Kidney (tissue), 14 donors: ENCODE results near the gene CAMTA1. TPM values are rescaled to one million over a fixed set of nuclear protein-coding genes. Genes with fewer than 3 reads are reported as not detected.

Experiments used
- DNase-seq, 5 donors: peaks; one replicate each; pipeline ENCODE4 v3.0.0-alpha.2; 2013 to 2020
- FAIRE-seq: peaks from 2 replicates; lab custom pipeline; 2012; peaks lifted over from hg19 to GRCh38; lab: Jason Lieb, UNC
- H3K27ac ChIP-seq, 2 donors: one replicate each; pipeline ENCODE4 v1.7.0; 2013; ENCODE audit warnings: low read depth in 2 of 2, low read length in 2 of 2, inconsistent platforms in 1 of 2
- H3K27me3 ChIP-seq: one replicate; pipeline ENCODE4 v1.7.1; 2013; ENCODE audit warnings: low read length, inconsistent platforms; ENCODE audit not compliant: control insufficient read depth, insufficient read depth
- H3K36me3 ChIP-seq, 3 donors: one replicate each; pipeline versions ENCODE4 v1.7.0 to v1.7.1; 2013; ENCODE audit warnings: low read length in 3 of 3, control low read depth in 1 of 3, inconsistent platforms in 1 of 3; ENCODE audit not compliant: insufficient read depth in 3 of 3, control insufficient read depth in 2 of 3
- H3K4me1 ChIP-seq, 3 donors: one replicate each; pipeline versions ENCODE4 v1.7.0 to v1.7.1; 2013; ENCODE audit warnings: low read length in 3 of 3, inconsistent platforms in 1 of 3, low read depth in 1 of 3; ENCODE audit not compliant: control insufficient read depth in 2 of 3, insufficient read depth in 2 of 3
- H3K4me3 ChIP-seq, 3 donors: one replicate each; pipeline versions ENCODE4 v1.7.0 to v1.8.1; 2013; ENCODE audit warnings: low read length in 3 of 3, control low read depth in 1 of 3, inconsistent platforms in 1 of 3
- H3K9ac ChIP-seq, 3 donors: one replicate each; pipeline versions ENCODE4 v1.7.0 to v1.7.1; 2013; ENCODE audit warnings: low read length in 3 of 3, control low read depth in 1 of 3, inconsistent platforms in 1 of 3
- H3K9me3 ChIP-seq, 3 donors: one replicate each; pipeline versions ENCODE4 v1.7.0 to v1.7.1; 2013; ENCODE audit warnings: low read length in 3 of 3, control low read depth in 1 of 3, inconsistent platforms in 1 of 3; ENCODE audit not compliant: control insufficient read depth in 2 of 3, insufficient read depth in 1 of 3
- CTCF ChIP-seq: IDR thresholded peaks from 3 replicates; pipeline ENCODE4 v1.5.1; 2012; ENCODE audit warnings: mild to moderate bottlenecking, moderate library complexity, borderline replicate concordance; ENCODE audit not compliant: insufficient read depth; ENCODE audit errors: extremely low read depth
- intact Hi-C: fragments of 100-400 bp; cut with DNase I; formaldehyde crosslinking; loops from one replicate; pipeline ENCODE4 v1.11.1; 2022
- polyA plus RNA-seq: library from polyadenylated mRNA; stranded (reverse); fragments of 350-450 nt; fragmentation: Illumina TruSeq; extraction: RNeasy Lipid Tissue Mini Kit (QIAGEN cat#74804); gene quantifications from one replicate; pipeline ENCODE4 v1.2.3, GENCODE V29; 2014; ENCODE audit warnings: low read depth, low replicate concordance; ENCODE audit not compliant: insufficient read depth
- total RNA-seq: library from RNA; stranded (reverse); fragmentation: NEBNext Ultra II Directional; extraction: Animal tissue kit (Norgen Biotek cat#: 25700); gene quantifications from one replicate; pipeline ENCODE4 v1.2.1, GENCODE V29; 2021
- donor health status: control.
- donor health status: control.
- donor health status: control.
- donor health status: control.
- donor health status: control.
- donor health status: DM: yes; HTN: yes; CAD: no.
- donor health status: Normal renal cell carcinoma (clear cell type).

The CAMTA1 gene
- total and polyA plus RNA-seq, 2 donors from 2014 or later: 79.0 to 170 TPM

GRCh38 chr1:7629465-7630195 is 844.4 kb downstream of the CAMTA1 start:
- no peaks in the 10 kb centered on the region for H3K36me3 ChIP-seq
- no peak for TF ChIP-seq CTCF
- FAIRE-seq (no peak), DNase-seq (no peak)
- no peak overlapping the region for H3K27ac ChIP-seq
- intact Hi-C loops: no loop called here
- H3K4me1 ChIP-seq: no peaks in the 10 kb centered on the region
- H3K9ac ChIP-seq: no peak overlapping the region
- H3K4me3 ChIP-seq: no peak overlapping the region
- no peaks in the 10 kb centered on the region for H3K9me3 ChIP-seq
- no peaks in the 10 kb centered on the region for H3K27me3 ChIP-seq

- H3K4me1 ChIP-seq: no peaks in the 10 kb centered on the region
- H3K9me3 ChIP-seq: no peaks in the 10 kb centered on the region
- no peak overlapping the region for H3K4me3 ChIP-seq
- DNase-seq: peak in 3 of 5 donors; percentile 35 to 61 (median 54)
- no peaks in the 10 kb centered on the region for H3K36me3 ChIP-seq
- intact Hi-C loops: no loop called here
- no peak for TF ChIP-seq CTCF
- no peaks in the 10 kb centered on the region for H3K27me3 ChIP-seq
- peak overlapping the region in 1 of 2 donors; percentile 6 for H3K27ac ChIP-seq
- H3K9ac ChIP-seq: no peak overlapping the region
- no peak for FAIRE-seq
These were observed 845.1 kb downstream of the CAMTA1 start for GRCh38 chr1:7630378-7630777.

- H3K27me3 ChIP-seq: no peaks in the 10 kb centered on the region
- no peaks in the 10 kb centered on the region for H3K4me1 ChIP-seq
- intact Hi-C loops: no loop called here
- no peak for TF ChIP-seq CTCF
- no peak overlapping the region for H3K4me3 ChIP-seq
- no peaks in the 10 kb centered on the region for H3K36me3 ChIP-seq
- FAIRE-seq: no peak
- H3K27ac ChIP-seq: no peak overlapping the region
- H3K9me3 ChIP-seq: no peaks in the 10 kb centered on the region
- H3K9ac ChIP-seq: no peak overlapping the region
- DNase-seq: no peak
These were observed 846.9 kb downstream of the CAMTA1 start for GRCh38 chr1:7632176-7632575.
